Ascending aorta (tissue), 2 donors: Measurements from ENCODE around the gene PPP1R3G. TPM values are rescaled to one million over a fixed set of nuclear protein-coding genes. Genes with fewer than 3 reads are reported as not detected.

ENCODE experiments used
- DNase-seq, 2 donors: peaks; one replicate each; pipeline ENCODE4 v3.0.0-alpha.2; 2019; ENCODE audit warnings: low spot score in 2 of 2
- H3K27ac ChIP-seq, 2 donors: fragments of 200-600 bp; sonication (generic); one replicate each; pipeline ENCODE4 v1.5.1; 2016 to 2017; ENCODE audit warnings: mild to moderate bottlenecking in 1 of 2
- H3K27me3 ChIP-seq: fragments of 200-600 bp; sonication (generic); one replicate; pipeline ENCODE4 v1.5.1; 2017
- H3K36me3 ChIP-seq, 2 donors: fragments of 200-600 bp; sonication (generic); one replicate each; pipeline ENCODE4 v1.5.1; 2016
- H3K4me1 ChIP-seq, 2 donors: fragments of 200-600 bp; sonication (generic); one replicate each; pipeline ENCODE4 v1.5.1; 2016 to 2017; ENCODE audit warnings: mild to moderate bottlenecking in 1 of 2
- H3K4me3 ChIP-seq, 2 donors: fragments of 200-600 bp; sonication (generic); one replicate each; pipeline ENCODE4 v1.5.1; 2016 to 2017; ENCODE audit warnings: mild to moderate bottlenecking in 1 of 2
- H3K9me3 ChIP-seq, 2 donors: fragments of 200-600 bp; sonication (generic); one replicate each; pipeline ENCODE4 v1.5.1; 2016
- intact Hi-C: fragments of 100-400 bp; cut with DNase I; formaldehyde crosslinking; loops from one replicate; pipeline ENCODE4 v1.15.1; 2023
- total RNA-seq: library from RNA; depleted of rRNA; stranded (reverse); fragments of >200 nt; gene quantifications from one replicate; pipeline ENCODE4 v1.1.0, GENCODE V29; 2016
- TF ChIP-seq, protein P1 (sequence below), 3 experiments: fragments of 200-600 bp in 2 of 3; fragments of 450-650 bp in 1 of 3; sonication (generic) in 2 of 3; IDR thresholded peaks; one replicate each; pipeline ENCODE4 v1.5.1; 2016 to 2019; ENCODE audit warnings: antibody characterized with exemption in 3 of 3, mild to moderate bottlenecking in 1 of 3, moderate library complexity in 1 of 3

PPP1R3G gene
- total RNA-seq, 1 donor from 2014 or later = 1.1 TPM

DNA sequence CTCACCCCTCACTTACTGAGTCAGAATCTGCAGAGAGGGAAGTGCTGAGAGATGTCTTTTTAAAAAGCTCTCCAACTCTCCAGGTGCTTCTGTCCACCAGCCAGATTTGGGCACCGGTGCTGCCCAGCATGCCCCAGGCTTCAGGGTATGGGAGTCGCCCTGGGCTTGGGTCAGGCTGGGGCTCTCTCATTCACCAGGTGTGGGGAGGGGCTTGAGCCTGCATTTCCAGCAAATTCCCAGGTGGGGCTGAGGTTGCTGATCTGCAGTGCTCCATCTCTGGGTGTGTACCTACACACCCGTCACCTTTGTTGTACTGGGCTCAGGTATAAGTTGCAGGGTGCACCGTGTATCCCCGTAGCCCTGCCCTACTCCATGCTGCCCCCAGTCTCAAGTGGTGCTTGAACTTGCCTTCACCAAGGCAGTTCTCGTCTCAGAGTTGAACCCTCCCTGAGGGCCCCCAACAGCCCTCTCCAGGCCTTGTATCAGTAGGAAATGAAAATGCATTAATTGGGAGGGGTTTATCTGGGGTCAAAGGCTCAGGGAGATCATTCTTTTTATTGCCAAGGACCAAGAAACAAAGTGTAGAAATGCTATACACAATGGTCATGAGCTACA is 23.5 kb downstream of the PPP1R3G start:
- TF ChIP-seq, protein P1, sequence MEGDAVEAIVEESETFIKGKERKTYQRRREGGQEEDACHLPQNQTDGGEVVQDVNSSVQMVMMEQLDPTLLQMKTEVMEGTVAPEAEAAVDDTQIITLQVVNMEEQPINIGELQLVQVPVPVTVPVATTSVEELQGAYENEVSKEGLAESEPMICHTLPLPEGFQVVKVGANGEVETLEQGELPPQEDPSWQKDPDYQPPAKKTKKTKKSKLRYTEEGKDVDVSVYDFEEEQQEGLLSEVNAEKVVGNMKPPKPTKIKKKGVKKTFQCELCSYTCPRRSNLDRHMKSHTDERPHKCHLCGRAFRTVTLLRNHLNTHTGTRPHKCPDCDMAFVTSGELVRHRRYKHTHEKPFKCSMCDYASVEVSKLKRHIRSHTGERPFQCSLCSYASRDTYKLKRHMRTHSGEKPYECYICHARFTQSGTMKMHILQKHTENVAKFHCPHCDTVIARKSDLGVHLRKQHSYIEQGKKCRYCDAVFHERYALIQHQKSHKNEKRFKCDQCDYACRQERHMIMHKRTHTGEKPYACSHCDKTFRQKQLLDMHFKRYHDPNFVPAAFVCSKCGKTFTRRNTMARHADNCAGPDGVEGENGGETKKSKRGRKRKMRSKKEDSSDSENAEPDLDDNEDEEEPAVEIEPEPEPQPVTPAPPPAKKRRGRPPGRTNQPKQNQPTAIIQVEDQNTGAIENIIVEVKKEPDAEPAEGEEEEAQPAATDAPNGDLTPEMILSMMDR (IDR thresholded peaks at IDR 0.05) = no peak
- Histone ChIP-seq H3K4me1 (no peaks in the 10 kb centered on the region), H3K36me3 (no peaks in the 10 kb centered on the region), H3K27ac (no peak overlapping the region), H3K4me3 (no peak overlapping the region), H3K27me3 (no peaks in the 10 kb centered on the region), H3K9me3 (no peaks in the 10 kb centered on the region)
- intact Hi-C loops = no loop called here
- DNase-seq = no peak

DNA sequence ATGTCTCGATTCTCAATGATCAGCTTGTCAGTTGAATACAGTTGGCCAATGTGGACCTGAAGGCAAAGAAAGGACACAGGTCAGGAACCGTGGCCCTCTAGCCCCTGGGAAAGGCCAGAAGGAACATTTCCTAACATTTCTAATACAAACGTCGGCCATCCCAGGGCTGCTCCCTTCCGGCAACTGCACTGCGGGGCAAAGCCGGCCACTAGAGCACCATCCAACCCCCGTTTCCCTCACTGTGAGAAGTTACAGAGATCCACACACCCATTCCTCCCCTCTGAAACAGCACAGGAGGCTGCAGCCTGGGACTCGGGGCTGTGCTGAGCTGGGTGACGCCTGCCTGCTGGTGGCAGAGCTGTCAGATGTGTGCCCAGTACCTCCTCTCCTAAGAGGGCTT is 24.3 kb downstream of the PPP1R3G start:
- TF ChIP-seq, protein P1 (IDR thresholded peaks at IDR 0.05) = no peak
- Histone ChIP-seq H3K27ac (no peak overlapping the region), H3K4me1 (no peaks in the 10 kb centered on the region), H3K9me3 (no peaks in the 10 kb centered on the region), H3K27me3 (no peaks in the 10 kb centered on the region), H3K4me3 (no peak overlapping the region), H3K36me3 (no peaks in the 10 kb centered on the region)
- intact Hi-C loops = no loop called here
- DNase-seq = no peak

DNA sequence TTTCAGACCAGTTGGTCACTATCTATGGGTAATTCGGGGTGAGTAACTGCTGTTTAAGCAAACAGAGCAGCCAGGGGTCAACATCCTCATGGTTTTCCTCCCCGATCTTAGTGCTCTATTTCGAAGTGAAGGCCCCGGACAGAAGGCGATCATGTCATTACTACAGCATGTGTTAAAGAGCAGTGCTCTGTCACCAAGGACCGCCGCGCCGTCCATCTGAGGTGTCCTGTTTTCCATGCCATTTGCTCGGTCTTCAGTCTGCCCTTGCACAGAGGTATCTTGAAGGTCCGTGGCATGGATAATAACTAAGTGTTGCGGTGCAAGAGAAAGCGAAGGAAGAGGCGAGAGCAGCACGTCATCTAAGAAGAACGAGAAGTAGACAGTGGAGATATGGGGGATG is 25.1 kb downstream of the PPP1R3G start:
- Histone ChIP-seq H3K4me3 (no peak overlapping the region), H3K4me1 (no peaks in the 10 kb centered on the region), H3K27me3 (no peaks in the 10 kb centered on the region), H3K36me3 (no peaks in the 10 kb centered on the region), H3K27ac (no peak overlapping the region), H3K9me3 (no peaks in the 10 kb centered on the region)
- TF ChIP-seq, protein P1 (IDR thresholded peaks at IDR 0.05) = no peak
- DNase-seq = no peak
- intact Hi-C loops = no loop called here

DNA sequence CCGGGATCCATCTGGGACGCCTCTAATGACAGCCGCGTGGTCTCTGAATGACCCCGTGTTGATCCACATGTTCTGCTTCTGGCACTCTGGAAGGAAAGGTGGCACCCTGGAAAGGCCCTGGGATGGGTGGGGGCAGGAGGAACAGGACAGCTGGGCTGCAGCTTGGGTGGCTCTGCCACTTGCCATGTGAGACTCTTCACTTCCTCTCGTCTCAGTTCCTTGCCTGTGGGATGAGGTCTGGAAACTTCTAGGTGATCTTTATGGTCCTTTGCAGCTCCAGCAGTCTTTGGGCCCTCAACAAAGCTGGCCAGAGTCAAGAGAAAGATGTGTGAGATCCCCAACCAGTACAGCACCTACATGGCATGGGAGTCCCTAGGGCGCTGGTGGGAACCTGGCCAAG is 26.5 kb downstream of the PPP1R3G start:
- Histone ChIP-seq H3K27me3 (no peaks in the 10 kb centered on the region), H3K4me3 (no peak overlapping the region), H3K36me3 (no peaks in the 10 kb centered on the region), H3K27ac (no peak overlapping the region), H3K9me3 (no peaks in the 10 kb centered on the region), H3K4me1 (no peaks in the 10 kb centered on the region)
- intact Hi-C loops = no loop called here
- TF ChIP-seq, protein P1 (IDR thresholded peaks at IDR 0.05) = no peak
- DNase-seq = no peak

DNA sequence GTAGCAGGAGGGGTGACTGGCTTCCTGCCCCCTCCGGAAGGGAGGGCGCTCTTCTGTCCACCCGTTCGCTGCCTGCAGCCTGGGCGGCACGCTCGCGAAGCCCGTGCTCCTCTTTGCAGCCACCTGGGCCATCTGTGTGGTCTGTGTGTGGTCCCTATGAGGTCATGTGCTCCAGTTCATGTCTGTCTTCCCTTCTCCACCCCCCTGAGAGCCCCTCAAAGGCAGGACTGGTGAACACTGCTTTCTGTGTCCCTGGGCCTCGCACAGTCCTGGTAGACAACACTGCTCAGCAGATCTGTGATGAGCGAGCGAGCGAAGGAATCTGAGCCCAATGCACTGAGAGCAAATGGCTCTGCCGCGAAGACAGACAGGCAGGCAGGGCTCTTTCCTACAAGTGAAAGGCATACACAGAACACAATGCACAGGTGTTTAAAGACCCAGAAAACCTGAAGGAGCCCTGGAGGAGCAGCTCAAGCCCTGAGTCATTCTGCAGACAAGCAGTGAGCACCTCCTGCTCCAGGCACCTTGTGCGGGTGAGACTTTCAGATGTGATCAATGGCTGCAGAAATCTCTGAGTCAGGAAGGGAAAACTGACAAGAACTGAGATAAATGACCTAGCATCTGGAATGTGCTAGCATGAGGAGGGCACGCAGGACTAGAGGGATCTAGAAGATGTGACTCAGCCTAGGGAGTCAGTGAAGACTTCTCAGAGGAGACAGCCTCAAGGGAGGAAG is 27.1 kb downstream of the PPP1R3G start:
- no peaks in the 10 kb centered on the region for H3K9me3 ChIP-seq
- H3K27ac ChIP-seq = no peak overlapping the region
- no peak for DNase-seq
- TF ChIP-seq, protein P1 (IDR thresholded peaks at IDR 0.05) = no peak
- no peaks in the 10 kb centered on the region for H3K36me3 ChIP-seq
- no peaks in the 10 kb centered on the region for H3K4me1 ChIP-seq
- no peak overlapping the region for H3K4me3 ChIP-seq
- no peaks in the 10 kb centered on the region for H3K27me3 ChIP-seq
- intact Hi-C loops = no loop called here
